GM21423 (cell line): ENCODE data around the gene EDN2.
A peak's percentile ranks its signal among the peaks of the same experiment; 100 is the strongest.

ENCODE experiments used
- ATAC-seq: cut with Tn5 transposase; IDR thresholded peaks from one replicate; pipeline ENCODE4 v1.9.1; 2021; ENCODE audit warnings: mild to moderate bottlenecking, moderate library complexity; ENCODE audit not compliant: unreplicated experiment

Gene EDN2

DNA sequence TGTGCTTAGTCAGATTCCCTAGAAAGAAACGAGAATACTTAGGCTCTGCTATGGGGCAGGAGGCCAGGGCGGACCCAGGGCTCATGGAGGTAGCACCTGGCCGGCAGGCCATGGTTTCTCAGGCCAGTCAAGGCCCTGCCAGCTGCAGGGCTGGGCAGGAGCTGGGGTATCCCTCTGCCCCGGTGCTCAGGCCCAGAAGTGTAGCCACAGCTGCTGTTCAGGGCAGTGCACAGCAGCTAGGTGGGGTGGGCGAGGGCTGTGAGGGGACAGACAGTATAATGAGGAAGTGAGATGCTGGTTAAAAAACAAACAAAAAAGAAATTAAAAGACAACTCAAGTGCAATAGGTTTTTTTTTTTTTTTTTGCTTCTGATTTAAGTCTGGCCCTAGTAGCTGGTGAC, 34.0 kb upstream of the EDN2 start:
- no peak for ATAC-seq

DNA sequence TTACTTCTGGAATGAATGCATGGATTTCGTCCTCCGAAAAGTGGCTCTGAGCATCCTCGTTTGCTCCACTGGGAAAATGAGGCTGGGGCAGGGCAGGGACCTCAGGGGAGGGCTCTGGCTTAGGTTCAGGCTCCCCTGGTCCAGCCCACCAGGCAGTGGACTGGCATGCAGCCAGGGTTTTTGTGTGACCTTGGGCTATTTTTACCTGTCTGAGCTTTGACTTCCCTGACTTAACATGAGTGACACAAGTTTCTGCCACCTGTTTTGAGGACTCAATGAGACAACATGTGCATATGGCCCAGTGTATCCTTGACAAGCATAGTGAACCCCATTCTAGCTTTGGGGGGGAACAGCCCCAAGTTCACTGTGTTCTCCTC, 32.6 kb upstream of the EDN2 start:
- ATAC-seq = no peak

DNA sequence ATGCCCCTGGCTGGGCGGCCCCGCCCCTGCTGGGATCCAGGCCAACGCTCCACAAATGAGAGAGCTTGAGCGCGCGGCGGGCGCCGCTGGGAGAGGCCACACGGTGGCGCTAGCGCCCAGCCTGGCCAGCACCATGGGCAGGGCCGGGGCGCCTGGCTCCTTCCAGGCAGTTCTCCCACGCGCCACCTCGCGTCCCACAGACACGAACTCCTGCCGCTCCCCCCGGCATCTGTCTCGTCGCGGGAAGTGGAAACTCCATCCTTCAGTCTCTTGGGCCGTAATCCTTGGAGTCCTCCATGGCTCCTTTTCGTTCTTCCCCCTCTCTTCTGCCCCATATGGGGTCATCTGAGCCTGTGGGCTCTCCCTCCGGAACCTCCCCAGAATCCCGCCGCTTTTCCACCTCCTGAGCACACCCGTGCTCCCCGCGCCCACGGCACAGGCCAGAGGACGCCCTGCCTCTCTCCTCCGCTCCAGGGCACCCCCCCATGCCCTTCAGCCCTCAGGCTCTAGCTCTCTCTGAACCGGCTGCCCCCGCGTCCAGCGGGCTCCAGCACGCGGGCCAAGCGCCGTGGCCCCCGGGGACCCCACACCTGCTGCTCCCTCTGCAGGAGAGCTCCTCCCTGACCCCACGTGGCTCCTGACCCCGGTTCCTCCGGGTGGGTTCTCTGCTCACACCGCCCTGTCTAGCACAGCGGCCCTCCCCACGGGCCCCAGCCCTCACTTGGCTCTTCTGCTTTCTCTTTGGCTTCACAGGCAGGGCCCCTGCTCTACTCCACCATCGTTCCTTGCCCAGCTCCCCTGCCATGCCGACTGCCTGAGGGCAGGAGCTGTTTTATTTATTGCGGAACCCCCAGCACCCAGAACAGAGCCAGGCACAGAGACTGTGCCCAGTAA, 31.9 kb upstream of the EDN2 start:
- ATAC-seq = peak; percentile 74

DNA sequence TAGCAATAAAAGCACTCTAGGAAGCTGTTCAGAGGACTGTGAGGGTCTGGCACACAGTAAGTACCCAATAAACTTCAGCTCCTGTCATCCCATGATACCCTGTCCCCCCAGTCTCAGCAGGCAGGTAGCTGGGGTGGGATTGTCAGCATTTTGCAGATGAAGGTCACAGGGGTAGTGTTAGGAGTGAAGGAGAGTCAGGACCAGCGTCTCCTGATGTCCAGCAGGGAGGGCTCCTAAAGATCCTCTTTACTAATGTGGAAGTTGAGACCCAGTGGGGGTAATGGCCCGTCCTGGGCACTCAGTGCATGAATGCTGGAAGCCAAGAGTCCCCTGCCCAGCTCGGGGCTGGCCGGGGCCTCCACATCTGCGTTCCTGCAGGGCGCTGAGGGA, 31.3 kb upstream of the EDN2 start:
- no peak for ATAC-seq

DNA sequence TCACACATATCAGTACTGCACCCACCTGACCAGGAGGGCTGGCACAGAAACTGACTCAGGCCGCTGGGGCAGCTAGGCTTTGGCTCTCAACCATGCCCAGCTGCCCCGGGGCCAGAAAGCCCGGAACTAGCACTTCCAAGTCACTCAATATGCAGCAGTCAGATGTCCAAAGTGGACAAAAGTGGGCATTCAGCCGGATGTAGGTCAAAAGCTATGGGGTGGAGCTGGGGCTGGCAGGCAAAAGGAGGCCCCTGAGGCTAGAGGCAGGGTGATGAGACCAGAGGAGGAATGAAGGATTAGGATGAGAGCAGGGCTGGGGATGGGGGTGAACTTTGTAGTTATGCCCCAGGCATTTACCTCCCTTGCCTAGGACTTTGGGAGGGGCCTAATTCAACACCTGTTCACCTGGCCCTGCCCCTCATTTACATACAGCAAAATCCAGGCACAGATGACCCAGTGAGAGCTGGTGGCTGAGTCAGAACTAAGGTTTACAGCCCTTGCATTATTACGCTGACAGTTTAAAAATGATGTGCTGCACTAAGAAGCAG, 30.7 kb upstream of the EDN2 start:
- ATAC-seq = no peak

DNA sequence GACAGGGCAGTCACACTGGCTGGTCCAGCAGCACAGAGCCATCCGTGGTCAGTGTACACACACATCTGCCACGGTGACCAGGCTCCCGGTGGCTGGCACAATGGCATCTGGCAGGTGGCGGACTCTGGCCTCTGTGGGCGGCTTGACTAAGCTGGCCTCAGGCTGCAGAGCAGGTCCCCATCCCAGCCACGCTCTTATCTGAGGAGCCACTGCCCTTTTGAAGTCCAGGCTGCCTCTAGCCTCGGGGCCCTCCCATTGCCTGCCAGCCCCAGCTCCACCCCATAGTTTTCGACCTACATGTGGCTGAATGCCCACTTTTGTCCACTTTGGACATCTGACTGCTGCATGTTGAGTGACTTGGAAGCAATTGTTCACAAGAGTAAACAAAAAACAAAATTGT, 29.9 kb upstream of the EDN2 start:
- no peak for ATAC-seq

DNA sequence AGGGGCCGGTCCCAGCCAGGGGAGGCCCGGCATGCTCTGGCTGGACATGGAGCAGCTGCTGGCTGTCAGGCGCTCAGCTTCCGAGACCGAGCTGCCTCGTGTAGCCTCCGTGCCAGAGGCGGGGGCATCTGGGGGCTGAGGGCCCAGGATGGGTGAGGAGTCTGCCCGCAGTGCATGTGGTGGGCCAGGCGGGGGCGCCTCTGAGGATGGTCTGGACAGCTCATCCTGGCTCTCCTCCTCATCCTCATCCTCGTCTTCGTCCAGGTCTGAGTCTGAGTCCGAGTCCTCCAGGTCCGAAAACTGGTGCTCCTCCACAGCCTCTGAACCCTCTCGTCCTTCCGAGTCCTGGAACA, 28.9 kb upstream of the EDN2 start:
- no peak for ATAC-seq

DNA sequence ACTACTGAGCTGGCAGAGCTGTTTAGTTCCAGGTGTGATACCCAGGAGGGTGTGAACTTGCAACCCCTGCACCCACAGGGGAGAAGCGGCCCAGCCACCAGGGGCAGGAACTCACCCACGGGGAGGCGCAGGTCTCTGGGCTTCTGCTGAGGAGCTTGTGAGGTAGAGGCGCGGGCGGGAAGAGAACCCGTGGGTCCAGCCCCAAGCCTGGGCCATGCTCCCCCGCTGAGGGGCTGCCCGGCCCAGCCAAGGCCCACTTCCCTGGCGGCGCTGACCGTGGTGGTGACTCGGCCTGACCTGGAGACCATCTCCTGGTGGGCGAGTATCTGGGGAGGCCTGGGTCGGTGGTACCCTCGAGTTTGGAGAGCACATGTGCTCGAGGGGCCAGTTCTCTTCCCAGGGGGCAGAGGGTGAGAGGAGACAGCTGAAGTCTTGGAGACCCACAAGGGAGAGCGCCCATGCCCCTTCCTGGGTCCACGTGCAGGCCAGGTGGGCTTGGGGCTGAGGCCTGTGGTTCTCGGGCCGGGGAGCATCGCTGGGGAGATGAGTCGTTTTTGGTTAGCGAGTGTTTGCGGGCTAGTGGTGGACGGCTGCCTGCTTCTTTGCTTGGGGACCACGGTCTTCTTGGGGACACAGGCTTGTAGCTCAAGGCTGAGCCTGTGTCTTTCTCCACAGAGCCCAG, 28.4 kb upstream of the EDN2 start:
- no peak for ATAC-seq

DNA sequence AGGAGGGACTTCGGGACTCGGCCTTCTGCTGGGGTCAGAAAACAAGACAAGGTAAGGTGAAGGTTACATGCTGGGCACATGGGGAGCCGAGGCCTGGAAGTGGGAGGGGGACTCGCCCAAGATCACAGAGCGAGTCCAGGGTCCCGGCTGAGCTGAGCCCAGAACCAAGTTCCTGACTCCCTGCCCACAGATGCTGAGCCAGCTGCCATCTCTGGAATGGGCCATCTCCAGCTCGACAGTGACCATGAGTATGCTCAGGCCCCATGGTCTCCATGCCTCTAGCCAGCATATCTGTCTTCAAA, 26.7 kb upstream of the EDN2 start:
- no peak for ATAC-seq

DNA sequence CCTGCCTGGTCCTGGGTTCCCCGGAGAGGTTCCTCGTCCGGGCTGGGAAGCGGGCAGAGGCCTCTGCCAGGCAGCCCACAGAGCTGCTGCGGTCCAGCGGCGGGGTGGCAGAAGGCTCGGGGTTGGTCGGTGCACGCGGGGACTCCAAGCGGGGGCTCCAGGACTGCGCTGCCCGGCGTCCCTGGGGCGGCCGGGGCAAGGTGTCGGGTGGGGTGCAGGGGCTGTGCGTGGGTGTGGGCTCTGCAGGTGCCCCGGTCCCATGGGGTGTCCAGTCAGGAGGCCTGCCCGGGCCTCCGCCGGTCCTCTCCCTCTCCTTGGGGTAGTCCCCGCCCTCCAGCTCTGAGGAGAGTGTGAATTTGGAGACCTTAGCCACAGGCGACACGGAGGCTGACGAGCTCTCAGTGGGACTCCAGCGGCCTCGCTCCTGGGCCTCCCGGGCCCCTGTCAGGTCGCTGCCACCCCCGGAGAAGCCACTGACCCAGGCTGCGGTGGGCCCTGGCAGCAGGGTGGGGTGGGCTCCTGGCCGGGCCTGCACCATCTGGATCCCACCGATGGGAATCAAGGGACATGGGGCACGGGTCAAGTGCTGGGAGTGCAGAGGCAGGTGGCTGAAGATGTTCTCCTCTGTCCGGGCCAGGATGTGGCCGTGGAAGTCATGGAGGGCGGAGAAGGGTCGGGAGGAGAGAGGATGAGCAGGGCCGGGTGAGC, 26.2 kb upstream of the EDN2 start:
- no peak for ATAC-seq

DNA sequence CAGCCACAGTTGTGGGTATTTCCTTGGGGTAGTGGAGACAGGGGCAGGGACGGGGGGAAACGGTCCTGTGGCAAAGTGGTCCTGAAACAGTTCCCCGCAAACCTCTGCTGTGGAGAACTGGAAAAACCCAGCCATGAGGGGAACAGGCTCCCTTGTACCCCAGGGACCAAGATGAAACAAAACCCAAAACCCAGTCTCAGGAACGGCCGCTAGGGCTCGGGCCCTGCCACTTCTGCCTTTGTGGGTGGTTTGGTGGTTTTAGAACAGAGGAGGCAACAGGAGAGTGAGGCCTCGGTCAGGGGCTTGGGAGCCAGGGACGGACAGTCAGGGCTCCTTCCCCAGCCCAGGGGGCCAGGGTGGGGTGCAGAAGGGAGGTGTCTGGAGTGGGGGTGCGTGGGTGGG, 24.8 kb upstream of the EDN2 start:
- ATAC-seq = no peak

DNA sequence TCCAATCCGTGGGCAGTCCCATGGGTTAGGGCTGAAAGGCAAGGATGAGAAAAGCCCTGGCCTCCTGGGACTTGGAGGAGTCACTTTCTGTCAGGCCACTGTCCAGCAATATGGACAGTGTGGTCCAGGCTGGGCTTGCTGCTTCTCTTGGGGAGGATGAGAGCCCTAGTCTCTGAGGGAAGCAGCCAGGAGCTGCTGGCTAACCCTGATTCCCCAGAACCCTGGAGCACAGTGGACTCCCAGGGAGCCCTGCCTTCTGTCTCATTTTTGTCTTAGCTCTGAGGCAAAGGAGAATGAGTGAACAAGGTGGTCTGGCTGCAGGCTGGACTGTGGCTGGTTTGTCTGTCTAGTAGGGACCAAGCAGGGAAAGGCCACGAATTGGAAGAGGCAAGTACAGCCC, 23.8 kb upstream of the EDN2 start:
- no peak for ATAC-seq

DNA sequence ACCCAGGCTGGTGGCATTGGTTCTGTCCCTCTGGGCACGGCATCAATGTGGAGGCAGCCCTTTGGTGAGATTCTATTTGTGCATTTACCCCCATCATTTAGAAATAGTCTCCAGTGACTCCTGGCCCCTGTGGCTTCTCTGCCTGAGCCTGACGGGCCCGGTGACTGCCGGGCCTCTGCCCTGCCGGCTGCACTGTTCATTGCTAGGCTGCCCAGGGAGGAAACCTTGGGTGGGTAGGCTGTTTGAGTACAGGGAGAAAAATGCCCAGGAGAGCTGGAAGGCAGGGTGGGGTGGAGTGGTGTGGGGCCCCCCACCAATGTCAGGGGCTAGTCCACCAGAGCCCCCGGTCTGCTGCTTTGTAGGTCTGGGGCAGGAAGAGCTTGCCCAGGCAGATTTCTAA, 23.4 kb upstream of the EDN2 start:
- ATAC-seq = no peak

DNA sequence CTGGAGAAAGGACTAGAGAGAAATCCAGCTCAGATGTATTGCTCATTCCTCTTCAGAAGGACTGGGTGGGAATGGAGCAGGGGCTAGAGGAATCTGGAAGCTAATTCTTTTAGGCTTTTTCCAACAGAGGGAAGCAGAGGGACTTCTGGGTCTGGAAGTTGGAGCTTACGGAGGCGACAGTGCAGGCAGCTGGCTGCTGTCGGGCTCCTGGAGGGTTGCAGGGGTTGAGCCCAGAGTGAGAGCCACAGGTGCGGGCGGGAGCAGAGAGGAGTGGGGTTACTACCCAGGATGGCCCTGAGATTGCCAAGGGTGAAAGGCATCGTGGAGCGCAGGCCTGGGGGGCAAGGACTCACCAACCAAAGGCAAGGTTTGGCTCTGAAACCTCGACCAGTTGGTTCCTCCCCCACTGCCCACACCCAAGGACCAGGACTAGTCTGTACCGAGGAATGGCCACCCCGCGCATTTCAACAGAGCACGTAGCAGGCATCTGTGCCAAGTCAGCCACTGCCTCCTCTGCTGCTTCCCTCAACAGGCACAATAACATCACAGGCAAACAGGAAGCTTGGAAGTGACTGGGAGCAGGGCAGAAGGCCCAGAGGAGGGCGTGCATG, 22.7 kb upstream of the EDN2 start:
- ATAC-seq = no peak

DNA sequence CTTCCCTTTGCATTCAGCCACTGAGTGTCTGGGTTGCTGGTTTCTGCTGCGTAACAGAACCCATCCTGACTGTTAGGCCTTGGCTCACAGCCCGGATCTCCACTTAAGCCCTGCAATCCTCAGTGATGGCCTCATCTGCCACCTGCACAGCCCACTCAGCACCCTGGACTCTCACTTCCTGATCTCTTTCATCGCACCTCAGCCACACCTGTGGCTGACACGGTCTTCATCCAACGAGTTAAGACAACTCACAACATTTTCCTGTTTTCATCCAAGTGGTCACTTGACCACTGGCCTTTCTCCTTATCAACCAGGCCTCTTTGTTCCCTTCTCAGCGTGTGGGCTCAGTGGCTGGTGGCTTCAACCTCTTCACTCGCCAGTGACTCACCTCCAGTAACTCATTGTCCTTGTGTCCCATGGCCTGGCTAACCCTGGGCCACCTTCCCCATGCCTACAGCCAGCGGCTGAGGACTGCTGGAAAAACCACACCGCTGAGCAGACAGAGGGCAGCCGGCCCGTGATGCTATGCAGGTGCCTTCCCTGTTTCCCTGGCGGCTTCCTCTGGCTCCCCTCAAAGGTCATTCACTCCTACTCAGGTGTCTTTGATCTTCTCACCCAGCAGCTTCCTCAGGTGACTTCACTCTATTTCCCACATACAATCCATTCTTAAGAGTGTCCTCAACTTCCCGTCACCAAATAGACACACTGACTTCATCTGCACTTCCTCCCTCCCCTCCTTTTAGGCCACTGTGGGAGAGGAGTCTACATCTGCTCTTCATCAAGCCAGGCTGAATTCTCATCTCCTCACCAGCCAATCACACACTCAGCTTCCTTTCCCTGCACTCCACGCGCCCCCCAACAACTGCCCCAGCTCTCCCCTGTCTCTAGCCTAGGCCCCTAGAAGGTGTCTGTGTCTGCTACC, 19.9 kb upstream of the EDN2 start:
- no peak for ATAC-seq

DNA sequence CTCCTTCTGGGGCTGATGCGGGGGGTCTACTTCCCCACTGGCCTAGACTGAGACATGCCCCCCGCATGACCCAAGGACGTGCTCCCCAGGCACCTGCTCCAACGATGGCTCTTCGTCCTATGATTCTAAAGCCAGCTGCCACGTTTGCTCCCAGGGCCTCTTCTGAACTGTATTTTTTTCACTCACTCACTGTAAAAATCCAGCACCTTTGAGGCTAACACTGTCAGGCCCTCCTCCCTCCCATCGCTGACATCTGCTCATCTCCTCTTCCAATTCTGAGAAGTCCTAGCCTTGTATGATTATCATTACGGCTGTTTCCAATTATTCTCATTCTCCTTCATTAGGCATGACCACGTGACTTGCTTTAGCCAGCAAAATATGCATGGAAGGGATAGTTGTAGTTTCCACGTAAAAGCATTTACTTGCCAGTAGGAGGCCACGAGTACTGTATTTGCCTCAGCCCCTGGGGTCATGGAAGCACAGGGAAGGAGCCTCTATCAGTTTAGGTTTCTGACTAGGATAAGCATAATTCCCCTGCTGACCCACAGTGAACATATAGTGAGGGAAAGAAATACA, 19.1 kb upstream of the EDN2 start:
- ATAC-seq = no peak

DNA sequence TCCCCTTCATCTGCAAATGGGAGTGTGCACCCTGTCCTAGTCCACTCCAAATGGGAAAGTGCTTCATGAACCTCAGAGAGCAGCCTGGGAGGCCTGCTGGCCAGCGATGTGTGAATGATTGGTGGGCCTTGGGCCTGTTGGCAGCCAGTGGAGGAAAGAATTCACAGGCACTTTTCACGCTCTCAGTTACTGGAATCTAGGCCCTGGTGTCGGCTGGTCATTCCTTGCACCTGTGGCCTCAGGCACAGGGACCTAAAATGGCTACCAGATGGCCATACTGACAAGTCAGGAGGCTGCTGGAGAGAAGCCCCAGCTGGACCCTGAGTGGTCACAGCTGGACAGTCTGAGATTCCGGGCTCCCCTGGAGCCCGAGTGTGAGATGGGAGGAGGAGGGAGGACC, 18.4 kb upstream of the EDN2 start:
- no peak for ATAC-seq

DNA sequence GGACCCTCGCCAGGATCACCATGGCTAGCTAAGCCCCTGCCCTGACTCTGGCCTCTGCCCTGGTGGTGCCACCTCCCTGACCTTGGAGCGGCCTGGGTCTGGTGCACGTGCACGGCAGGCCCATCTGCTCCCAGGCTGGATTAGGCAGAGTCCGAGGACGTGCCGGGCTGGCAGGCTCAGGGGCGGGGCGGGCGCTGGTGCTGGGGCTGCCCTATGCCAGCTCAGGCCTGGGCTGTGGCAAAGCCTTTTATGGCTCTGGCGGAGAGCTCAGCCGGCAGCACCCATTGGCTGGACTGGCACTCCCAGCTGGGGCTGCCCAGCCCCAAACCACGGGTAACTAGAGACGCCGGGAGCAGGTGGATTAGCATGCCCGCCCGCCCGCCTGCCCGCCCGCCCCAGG, 17.1 kb upstream of the EDN2 start:
- no peak for ATAC-seq

DNA sequence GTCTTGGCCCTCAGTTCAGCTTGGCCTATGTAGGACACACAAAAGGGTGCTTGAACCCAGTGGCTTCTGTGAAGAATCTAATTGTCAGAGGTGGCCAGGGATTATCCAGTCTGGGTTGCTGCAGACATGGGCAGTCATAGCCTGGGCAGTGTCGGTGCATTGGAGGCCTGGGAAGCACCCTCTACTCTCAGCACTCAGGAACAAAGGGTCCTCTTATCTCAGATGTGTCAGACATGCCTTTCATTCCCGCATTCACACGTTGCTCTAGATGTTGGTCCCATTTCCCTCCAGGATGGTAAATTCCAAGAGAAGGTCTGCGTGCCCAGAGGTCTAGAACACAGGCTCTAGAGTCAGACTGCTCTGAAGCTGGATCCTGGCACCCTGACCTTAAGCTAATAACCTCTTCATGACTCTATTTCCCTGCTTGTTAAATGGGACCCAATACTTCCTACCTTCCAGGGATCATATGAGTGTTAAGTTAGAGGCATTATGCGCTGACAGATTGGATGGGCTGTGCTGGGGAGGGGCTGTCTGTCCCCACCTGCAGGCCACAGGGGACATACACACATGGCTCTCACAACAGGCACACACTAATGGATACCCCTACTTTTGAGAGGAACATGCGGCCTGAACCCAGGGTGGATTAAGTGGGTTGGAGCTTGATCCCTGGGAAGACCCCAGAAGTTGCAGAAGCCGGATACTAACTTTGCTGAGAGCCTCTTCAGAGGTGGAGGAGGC, 16.5 kb upstream of the EDN2 start:
- ATAC-seq = no peak
